ENCODE results near the gene TUBGCP4.
A peak's percentile ranks its signal among the peaks of the same experiment; 100 is the strongest.

Gene TUBGCP4, protein sequence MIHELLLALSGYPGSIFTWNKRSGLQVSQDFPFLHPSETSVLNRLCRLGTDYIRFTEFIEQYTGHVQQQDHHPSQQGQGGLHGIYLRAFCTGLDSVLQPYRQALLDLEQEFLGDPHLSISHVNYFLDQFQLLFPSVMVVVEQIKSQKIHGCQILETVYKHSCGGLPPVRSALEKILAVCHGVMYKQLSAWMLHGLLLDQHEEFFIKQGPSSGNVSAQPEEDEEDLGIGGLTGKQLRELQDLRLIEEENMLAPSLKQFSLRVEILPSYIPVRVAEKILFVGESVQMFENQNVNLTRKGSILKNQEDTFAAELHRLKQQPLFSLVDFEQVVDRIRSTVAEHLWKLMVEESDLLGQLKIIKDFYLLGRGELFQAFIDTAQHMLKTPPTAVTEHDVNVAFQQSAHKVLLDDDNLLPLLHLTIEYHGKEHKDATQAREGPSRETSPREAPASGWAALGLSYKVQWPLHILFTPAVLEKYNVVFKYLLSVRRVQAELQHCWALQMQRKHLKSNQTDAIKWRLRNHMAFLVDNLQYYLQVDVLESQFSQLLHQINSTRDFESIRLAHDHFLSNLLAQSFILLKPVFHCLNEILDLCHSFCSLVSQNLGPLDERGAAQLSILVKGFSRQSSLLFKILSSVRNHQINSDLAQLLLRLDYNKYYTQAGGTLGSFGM

DNA sequence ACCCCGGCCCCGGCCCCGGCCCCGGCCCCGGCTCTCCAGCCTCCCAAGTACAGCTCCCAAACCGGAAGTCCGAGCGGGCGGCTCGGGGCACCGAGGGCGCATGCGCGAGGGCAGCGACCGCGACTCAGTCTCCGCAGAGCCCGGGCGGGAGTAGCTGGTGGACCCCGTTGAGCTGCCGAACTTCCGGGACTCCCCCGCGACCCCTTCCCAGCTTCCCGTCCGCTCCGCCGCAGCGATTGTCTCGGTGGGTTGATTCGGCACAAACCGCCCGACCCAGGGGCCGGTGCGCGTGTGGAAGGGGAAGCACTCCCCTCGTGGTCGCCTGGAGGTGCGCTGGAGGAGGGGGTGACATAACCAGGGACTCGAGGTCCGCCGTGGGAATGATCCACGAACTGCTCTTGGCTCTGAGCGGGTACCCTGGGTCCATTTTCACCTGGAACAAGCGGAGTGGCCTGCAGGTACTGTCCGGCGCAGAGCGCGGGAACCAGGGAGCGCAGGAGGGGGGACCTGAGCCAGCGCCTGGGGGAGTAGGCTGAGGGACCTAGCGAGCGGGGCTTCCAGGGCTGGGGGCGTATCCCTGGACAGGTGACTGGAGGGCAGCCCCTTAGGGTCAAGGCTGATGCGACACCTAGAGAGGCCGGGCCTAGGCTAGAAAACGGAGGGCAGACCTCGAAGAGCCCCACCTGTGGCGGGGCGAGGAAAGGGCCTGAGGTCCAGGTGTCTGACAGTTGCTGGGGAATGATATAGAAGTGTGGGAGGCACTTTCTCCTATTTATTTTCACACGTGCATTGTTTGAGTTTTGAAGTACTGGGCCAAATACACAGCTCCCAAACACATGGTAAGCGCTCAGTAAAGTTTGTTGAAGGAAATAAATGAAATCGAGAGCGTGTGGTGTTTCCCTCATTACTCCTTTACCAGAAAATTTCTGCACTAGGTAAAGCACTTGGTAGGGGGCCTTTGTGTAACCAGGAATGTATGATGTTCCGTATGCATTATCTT lies at the start of gene TUBGCP4, which contains the start of gene ZSCAN29:
TUBGCP4 (plus strand) TSS at position 127 of the 1,000 bp plus-strand sequence; CDS start at position 381, 254 bp downstream.
ZSCAN29 (minus strand) TSS at position 69 of the 1,000 bp plus-strand sequence. CDS start 1,130 bp downstream, outside the sequence.
- TF ChIP-seq, protein P1, sequence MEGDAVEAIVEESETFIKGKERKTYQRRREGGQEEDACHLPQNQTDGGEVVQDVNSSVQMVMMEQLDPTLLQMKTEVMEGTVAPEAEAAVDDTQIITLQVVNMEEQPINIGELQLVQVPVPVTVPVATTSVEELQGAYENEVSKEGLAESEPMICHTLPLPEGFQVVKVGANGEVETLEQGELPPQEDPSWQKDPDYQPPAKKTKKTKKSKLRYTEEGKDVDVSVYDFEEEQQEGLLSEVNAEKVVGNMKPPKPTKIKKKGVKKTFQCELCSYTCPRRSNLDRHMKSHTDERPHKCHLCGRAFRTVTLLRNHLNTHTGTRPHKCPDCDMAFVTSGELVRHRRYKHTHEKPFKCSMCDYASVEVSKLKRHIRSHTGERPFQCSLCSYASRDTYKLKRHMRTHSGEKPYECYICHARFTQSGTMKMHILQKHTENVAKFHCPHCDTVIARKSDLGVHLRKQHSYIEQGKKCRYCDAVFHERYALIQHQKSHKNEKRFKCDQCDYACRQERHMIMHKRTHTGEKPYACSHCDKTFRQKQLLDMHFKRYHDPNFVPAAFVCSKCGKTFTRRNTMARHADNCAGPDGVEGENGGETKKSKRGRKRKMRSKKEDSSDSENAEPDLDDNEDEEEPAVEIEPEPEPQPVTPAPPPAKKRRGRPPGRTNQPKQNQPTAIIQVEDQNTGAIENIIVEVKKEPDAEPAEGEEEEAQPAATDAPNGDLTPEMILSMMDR (IDR thresholded peaks at IDR 0.05; ENCODE audit: low read depth, low read length): peak; percentile 15; the same call in 1 of the 2 replicates
- DNase-seq (ENCODE audit: extremely low read depth, low read depth): peak; percentile 34

- DNase-seq (ENCODE audit: extremely low read depth, low read depth): no peak
- TF ChIP-seq, protein P1 (IDR thresholded peaks at IDR 0.05; ENCODE audit: low read depth, low read length): no peak
These were observed 45.7 kb upstream of the TUBGCP4 start for GRCh38 chr15:43325039-43325684.

GRCh38 chr15:43329217-43329959 lies 41.5 kb upstream of the TUBGCP4 start:
- no peak for DNase-seq (ENCODE audit: extremely low read depth, low read depth)
- TF ChIP-seq, protein P1 (IDR thresholded peaks at IDR 0.05; ENCODE audit: low read depth, low read length): no peak

GRCh38 chr15:43329960-43330779 lies 40.7 kb upstream of the TUBGCP4 start, which contains the start of gene LCMT2:
Gene LCMT2, minus strand, starts transcription at chr15:43330573. Its CDS starts 84 bp downstream, at chr15:43330489.
- DNase-seq (ENCODE audit: extremely low read depth, low read depth): peak; percentile 79
- TF ChIP-seq, protein P1 (IDR thresholded peaks at IDR 0.05; ENCODE audit: low read depth, low read length): no peak

DNA sequence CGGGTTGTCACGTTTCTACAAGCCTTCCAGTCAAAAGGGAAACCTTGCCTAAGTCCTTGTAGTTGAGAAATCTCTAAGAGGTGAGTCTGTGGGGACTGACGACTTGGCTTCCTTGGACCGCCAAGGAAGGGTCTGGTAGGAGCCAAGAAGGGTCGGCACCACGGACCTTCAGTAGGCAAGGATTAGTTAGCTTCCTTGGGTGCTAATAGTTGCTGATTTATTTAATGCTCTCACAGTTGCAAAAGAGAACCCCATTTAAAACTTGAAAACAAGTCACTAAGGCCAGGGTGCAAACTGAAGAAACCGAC lies 40.2 kb upstream of the TUBGCP4 start:
- no peak for DNase-seq (ENCODE audit: extremely low read depth, low read depth)
- TF ChIP-seq, protein P1 (IDR thresholded peaks at IDR 0.05; ENCODE audit: low read depth, low read length): no peak
